Natural killer cell (primary cell): Measurements from ENCODE around the gene GLI1. TPM values are rescaled to one million over a fixed set of nuclear protein-coding genes. Genes with fewer than 3 reads are reported as not detected.

Source experiments
- ATAC-seq, 3 donors: fragments of 150-1000 bp in 2 of 3; fragments of 200-7000 bp in 1 of 3; cut with Tn5 transposase; 1 replicate in 1 of 3; 2 replicates in 2 of 3; pipeline ENCODE4 v1.10.0; 2021; ENCODE audit warnings: mild to moderate bottlenecking in 2 of 3, moderate library complexity in 2 of 3
- DNase-seq, 2 donors: peaks; one replicate each; pipeline versions ENCODE4 v3.0.0 to v3.0.0-alpha.2; 2013 to 2021; ENCODE audit warnings: mixed read lengths in 1 of 2
- H3K27ac ChIP-seq: one replicate; pipeline ENCODE4 v1.5.1; 2013; ENCODE audit warnings: mild to moderate bottlenecking, low read length
- H3K27me3 ChIP-seq: one replicate; pipeline ENCODE4 v1.6.1; 2013; ENCODE audit warnings: low read length; ENCODE audit not compliant: control insufficient read depth, insufficient read depth
- H3K36me3 ChIP-seq: one replicate; pipeline ENCODE4 v1.6.1; 2013; ENCODE audit warnings: low read length; ENCODE audit not compliant: control insufficient read depth, insufficient read depth
- H3K4me1 ChIP-seq: one replicate; pipeline ENCODE4 v1.6.1; 2013; ENCODE audit warnings: low read length; ENCODE audit not compliant: control insufficient read depth, insufficient read depth
- H3K4me3 ChIP-seq: one replicate; pipeline ENCODE4 v1.5.1; 2013; ENCODE audit warnings: low read length
- H3K9me3 ChIP-seq: one replicate; pipeline ENCODE4 v1.6.1; 2013; ENCODE audit warnings: low read length; ENCODE audit not compliant: control insufficient read depth, insufficient read depth
- H3K27ac Mint-ChIP-seq, 2 donors: one replicate each; pipeline ENCODE4 v1.8.0; 2022; ENCODE audit warnings: mild to moderate bottlenecking in 2 of 2, mixed read lengths in 2 of 2, moderate library complexity in 1 of 2
- H3K27me3 Mint-ChIP-seq, 2 donors: one replicate each; pipeline ENCODE4 v1.8.0; 2022; ENCODE audit warnings: low read depth in 2 of 2, mixed read lengths in 2 of 2
- H3K36me3 Mint-ChIP-seq: one replicate; pipeline ENCODE4 v1.8.0; 2022; ENCODE audit warnings: mixed read lengths
- H3K4me1 Mint-ChIP-seq, 2 donors: one replicate each; pipeline ENCODE4 v1.8.0; 2022; ENCODE audit warnings: mixed read lengths in 2 of 2
- H3K4me3 Mint-ChIP-seq: one replicate; pipeline ENCODE4 v1.8.0; 2022; ENCODE audit warnings: mild to moderate bottlenecking, moderate library complexity, mixed read lengths
- H3K9me3 Mint-ChIP-seq, 2 donors: one replicate each; pipeline ENCODE4 v1.8.0; 2022; ENCODE audit warnings: mixed read lengths in 2 of 2
- CTCF ChIP-seq: fragments of 200-600 bp; IDR thresholded peaks from one replicate; pipeline ENCODE4 v1.8.0; 2022; ENCODE audit warnings: antibody characterized with exemption
- WGBS: methylation state at CpG from one replicate; pipeline ENCODE4 v1.1.7; 2013; ENCODE audit warnings: missing lambda C conversion rate; ENCODE audit not compliant: insufficient coverage; 5-methylcytosine and 5-hydroxymethylcytosine counted together
- intact Hi-C: fragments of 100-400 bp; cut with micrococcal nuclease; formaldehyde crosslinking; loops from one replicate; pipeline ENCODE4 v1.14.2; 2022
- total RNA-seq, 4 donors: library from RNA; stranded (reverse); fragments of 120-200 nt in 1 of 4; gene quantifications; one replicate each; pipeline versions ENCODE4 v1.2.3 to v1.2.4, GENCODE V29; 2013 to 2022

GLI1 gene
- total RNA-seq, 3 donors from 2014 or later (not counting 1 experiment from before 2014, with no cell fraction given), result 0.50 to 1.4 (median 0.99) TPM

GRCh38 chr12:57467915-57468314 is 8.3 kb downstream of the GLI1 start:
- ATAC-seq, result peak in 2 of 3 donors; percentile 2 to 4
- no peak overlapping the region for H3K4me3 Mint-ChIP-seq
- H3K36me3 ChIP-seq, result peaks cover 47% of the 10 kb centered on the region
- H3K4me3 ChIP-seq, result no peak overlapping the region
- intact Hi-C loops, result no loop called here
- TF ChIP-seq CTCF, result no peak
- H3K9me3 Mint-ChIP-seq, result no peaks in the 10 kb centered on the region
- H3K27me3 Mint-ChIP-seq, result no peaks in the 10 kb centered on the region
- no peaks in the 10 kb centered on the region for H3K9me3 ChIP-seq
- no peak for DNase-seq
- H3K27ac Mint-ChIP-seq, result peak overlapping the region; percentile 39 to 62
- H3K4me1 Mint-ChIP-seq, result peaks cover 59 to 73% of the 10 kb centered on the region in 2 donors
- H3K27me3 ChIP-seq, result no peaks in the 10 kb centered on the region
- no peaks in the 10 kb centered on the region for H3K36me3 Mint-ChIP-seq
- WGBS, result 94% methylated on average over 11 of the region's 11 CpGs
- peaks cover 40% of the 10 kb centered on the region for H3K4me1 ChIP-seq
- no peak overlapping the region for H3K27ac ChIP-seq

- ATAC-seq (peak in 2 of 3 donors; percentile 12 to 15), DNase-seq (no peak)
- H3K9me3 Mint-ChIP-seq, result no peaks in the 10 kb centered on the region
- peaks cover 61% of the 10 kb centered on the region for H3K36me3 ChIP-seq
- WGBS, result 78% methylated on average over 10 of the region's 10 CpGs
- peaks cover 71 to 87% of the 10 kb centered on the region in 2 donors for H3K4me1 Mint-ChIP-seq
- peaks cover 15% of the 10 kb centered on the region for H3K36me3 Mint-ChIP-seq
- H3K9me3 ChIP-seq, result no peaks in the 10 kb centered on the region
- H3K27me3 ChIP-seq, result no peaks in the 10 kb centered on the region
- no peaks in the 10 kb centered on the region for H3K27me3 Mint-ChIP-seq
- peak overlapping the region; percentile 62 to 70 for H3K27ac Mint-ChIP-seq
- TF ChIP-seq CTCF, result no peak
- H3K4me1 ChIP-seq, result peaks cover 51% of the 10 kb centered on the region
- H3K4me3 Mint-ChIP-seq, result peak overlapping the region; percentile 49
- H3K27ac ChIP-seq, result no peak overlapping the region
- H3K4me3 ChIP-seq, result no peak overlapping the region
- intact Hi-C loops, result no loop called here
Measured at GRCh38 chr12:57469296-57470164, 9.9 kb downstream of the GLI1 start.

- Histone ChIP-seq H3K4me1 (peaks cover 60% of the 10 kb centered on the region), H3K27me3 (no peaks in the 10 kb centered on the region), H3K36me3 (peaks cover 68% of the 10 kb centered on the region), H3K27ac (no peak overlapping the region), H3K4me3 (no peak overlapping the region), H3K9me3 (no peaks in the 10 kb centered on the region)
- Mint-ChIP-seq H3K36me3 (peaks cover 19% of the 10 kb centered on the region), H3K9me3 (no peaks in the 10 kb centered on the region), H3K27me3 (no peaks in the 10 kb centered on the region), H3K27ac (peak overlapping the region; percentile 74 to 79), H3K4me1 (peaks cover 70 to 87% of the 10 kb centered on the region in 2 donors), H3K4me3 (no peak overlapping the region)
- WGBS, result 97% methylated on average over 14 of the region's 14 CpGs
- TF ChIP-seq CTCF, result no peak
- no peak for DNase-seq
- intact Hi-C loops, result no loop called here
- no peak for ATAC-seq
Measured at GRCh38 chr12:57470286-57470969, 10.8 kb downstream of the GLI1 start.
